H9 (cell line): ENCODE measurements around the gene TPCN2. TPM values are rescaled to one million over a fixed set of nuclear protein-coding genes. Genes with fewer than 3 reads are reported as not detected.
A peak's percentile ranks its signal among the peaks of the same experiment; 100 is the strongest.

Source experiments
- DNase-seq: peaks from one replicate; pipeline ENCODE4 v3.0.0-alpha.2; 2017
- H2AFZ ChIP-seq: one replicate; pipeline ENCODE4 v1.6.1; 2013; ENCODE audit warnings: mild to moderate bottlenecking, low read length, control low read depth, moderate library complexity
- H2AK5ac ChIP-seq: 2 replicates; pipeline ENCODE4 v1.6.1; 2013; ENCODE audit warnings: low read length, control low read depth, mixed read lengths; ENCODE audit not compliant: insufficient read length
- H2BK120ac ChIP-seq: one replicate; pipeline ENCODE4 v1.6.1; 2013; ENCODE audit warnings: low read depth, mild to moderate bottlenecking, low read length, control low read depth, inconsistent platforms; ENCODE audit not compliant: poor library complexity, severe bottlenecking
- H2BK12ac ChIP-seq: 2 replicates; pipeline ENCODE4 v1.6.1; 2013; ENCODE audit warnings: low read length, control low read depth, mixed read lengths, low read depth; ENCODE audit not compliant: insufficient read length
- H2BK15ac ChIP-seq: 2 replicates; pipeline ENCODE4 v1.6.1; 2013; ENCODE audit warnings: low read depth, low read length, control low read depth
- H2BK20ac ChIP-seq: one replicate; pipeline ENCODE4 v1.6.1; 2013; ENCODE audit warnings: low read depth, mild to moderate bottlenecking, low read length, control low read depth, inconsistent platforms; ENCODE audit not compliant: poor library complexity, severe bottlenecking
- H2BK5ac ChIP-seq: 2 replicates; pipeline ENCODE4 v1.6.1; 2013; ENCODE audit warnings: low read length, control low read depth, mixed read lengths; ENCODE audit not compliant: insufficient read length
- H3K14ac ChIP-seq: 2 replicates; pipeline ENCODE4 v1.6.1; 2013; ENCODE audit warnings: low read length, control low read depth; ENCODE audit not compliant: insufficient read depth
- H3K18ac ChIP-seq: 2 replicates; pipeline ENCODE4 v1.6.1; 2013; ENCODE audit warnings: low read depth, mild to moderate bottlenecking, mixed read lengths, low read length, control low read depth; ENCODE audit not compliant: insufficient read length
- H3K23ac ChIP-seq: 2 replicates; pipeline ENCODE4 v1.6.1; 2013; ENCODE audit warnings: low read length, control low read depth, mixed read lengths, low read depth; ENCODE audit not compliant: insufficient read length
- H3K23me2 ChIP-seq: 2 replicates; pipeline ENCODE4 v1.6.1; 2013; ENCODE audit warnings: low read depth, mild to moderate bottlenecking, mixed read lengths, low read length, control low read depth; ENCODE audit not compliant: insufficient read length, poor library complexity, severe bottlenecking
- H3K27ac ChIP-seq: 2 replicates; pipeline ENCODE4 v1.5.1; 2013; ENCODE audit warnings: low read length, control low read depth, mixed read lengths, low read depth; ENCODE audit not compliant: insufficient read length
- H3K27me3 ChIP-seq: 2 replicates; pipeline ENCODE4 v1.6.1; 2013; ENCODE audit warnings: low read length, control low read depth, inconsistent platforms; ENCODE audit not compliant: insufficient read depth
- H3K4ac ChIP-seq: 2 replicates; pipeline ENCODE4 v1.6.1; 2013; ENCODE audit warnings: low read depth, mild to moderate bottlenecking, control low read depth, inconsistent platforms, low read length, moderate library complexity
- H3K4me1 ChIP-seq: 2 replicates; pipeline ENCODE4 v1.6.1; 2013; ENCODE audit warnings: low read length, control low read depth, inconsistent platforms; ENCODE audit not compliant: insufficient read depth
- H3K4me2 ChIP-seq: 2 replicates; pipeline ENCODE4 v1.6.1; 2013; ENCODE audit warnings: low read length, control low read depth, mixed read lengths; ENCODE audit not compliant: insufficient read length, insufficient read depth
- H3K56ac ChIP-seq: 2 replicates; pipeline ENCODE4 v1.6.1; 2013; ENCODE audit warnings: low read depth, mild to moderate bottlenecking, mixed read lengths, low read length, control low read depth; ENCODE audit not compliant: insufficient read length
- H3K79me1 ChIP-seq: 2 replicates; pipeline ENCODE4 v1.6.1; 2013; ENCODE audit warnings: low read depth, mild to moderate bottlenecking, moderate library complexity, low read length, control low read depth, inconsistent platforms; ENCODE audit not compliant: insufficient read depth, poor library complexity, severe bottlenecking
- H3K79me2 ChIP-seq: 2 replicates; pipeline ENCODE4 v1.6.1; 2013; ENCODE audit warnings: low read length, control low read depth, inconsistent platforms; ENCODE audit not compliant: insufficient read depth
- H3K9ac ChIP-seq: 2 replicates; pipeline ENCODE4 v1.6.1; 2013; ENCODE audit warnings: low read length, control low read depth, mixed read lengths; ENCODE audit not compliant: insufficient read length; ENCODE audit errors: extremely low read depth
- H3K9me3 ChIP-seq: one replicate; pipeline ENCODE4 v1.6.1; 2013; ENCODE audit warnings: low read depth, low read length, inconsistent platforms; ENCODE audit not compliant: control insufficient read depth
- H3T11ph ChIP-seq: one replicate; pipeline ENCODE4 v1.6.1; 2013; ENCODE audit warnings: mild to moderate bottlenecking, low read length, control low read depth, inconsistent platforms
- H4K20me1 ChIP-seq: one replicate; pipeline ENCODE4 v1.6.1; 2013; ENCODE audit not compliant: control insufficient read depth, insufficient read length, insufficient read depth
- H4K5ac ChIP-seq: 2 replicates; pipeline ENCODE4 v1.6.1; 2013; ENCODE audit warnings: low read depth, mild to moderate bottlenecking, mixed read lengths, low read length, control low read depth; ENCODE audit not compliant: insufficient read length
- H4K8ac ChIP-seq: replicated peaks from 2 replicates; pipeline ENCODE4 v1.6.1; 2013; ENCODE audit warnings: low read length, control low read depth, mixed read lengths, low read depth; ENCODE audit not compliant: insufficient read length
- H4K91ac ChIP-seq: 2 replicates; pipeline ENCODE4 v1.6.1; 2013; ENCODE audit warnings: low read depth, mild to moderate bottlenecking, moderate library complexity, mixed read lengths, low read length, control low read depth; ENCODE audit not compliant: insufficient read length
- H3K27ac Mint-ChIP-seq, 3 experiments: 2 replicates in 2 of 3; 3 replicates in 1 of 3; pipeline ENCODE4 v1.8.0; 2020 to 2021; ENCODE audit warnings: mixed read lengths in 3 of 3, mild to moderate bottlenecking in 1 of 3, moderate library complexity in 1 of 3
- H3K27me3 Mint-ChIP-seq: 2 replicates; pipeline ENCODE4 v1.8.0; 2021; ENCODE audit warnings: low read depth, mild to moderate bottlenecking, moderate library complexity, mixed read lengths
- H3K36me3 Mint-ChIP-seq, 3 experiments: 2 replicates in 2 of 3; 3 replicates in 1 of 3; pipeline ENCODE4 v1.8.0; 2020 to 2021; ENCODE audit warnings: low read depth in 3 of 3, mixed read lengths in 3 of 3; ENCODE audit not compliant: insufficient read depth in 1 of 3
- H3K4me1 Mint-ChIP-seq, 2 experiments: 2 replicates each; pipeline ENCODE4 v1.8.0; 2020; ENCODE audit warnings: mixed read lengths in 2 of 2
- H3K4me3 Mint-ChIP-seq, 2 experiments: 2 replicates in 1 of 2; 3 replicates in 1 of 2; pipeline ENCODE4 v1.8.0; 2020 to 2021; ENCODE audit warnings: mild to moderate bottlenecking in 2 of 2, mixed read lengths in 2 of 2, moderate library complexity in 1 of 2
- H3K9me3 Mint-ChIP-seq, 2 experiments: 2 replicates in 1 of 2; 3 replicates in 1 of 2; pipeline ENCODE4 v1.8.0; 2020; ENCODE audit warnings: mild to moderate bottlenecking in 2 of 2, mixed read lengths in 2 of 2, moderate library complexity in 1 of 2
- CTCF ChIP-seq: fragments of 200-600 bp; sonication (generic); conservative IDR thresholded peaks from 3 replicates; pipeline ENCODE4 v1.8.0; 2021; ENCODE audit warnings: antibody characterized with exemption, mild to moderate bottlenecking
- WGBS: extraction: QIAGEN DNeasy Blood & Tissue Kit; methylation state at CpG from one replicate; pipeline ENCODE4 v1.1.7; 2013; ENCODE audit warnings: missing lambda C conversion rate, low lambda C conversion rate, mixed read lengths; ENCODE audit not compliant: insufficient read length; ENCODE audit errors: extremely low coverage; 5-methylcytosine and 5-hydroxymethylcytosine counted together
- total RNA-seq: library from RNA; stranded (reverse); gene quantifications from 2 replicates; pipeline ENCODE4 v1.2.1, GENCODE V29; 2021

Gene TPCN2
- total RNA-seq, 1 experiment from 2014 or later, result 16.8 TPM

GRCh38 chr11:69022260-69022659, 26.5 kb upstream of the TPCN2 start:
- Mint-ChIP-seq H3K4me3 (no peak overlapping the region), H3K9me3 (no peaks in the 10 kb centered on the region), H3K27ac (peak overlapping the region in 1 of 3 experiments; percentile 23; a peak in 2 of 7 replicates), H3K4me1 (no peaks in the 10 kb centered on the region; a peak in 1 of 4 replicates), H3K36me3 (no peaks in the 10 kb centered on the region), H3K27me3 (peaks cover 4% of the 10 kb centered on the region)
- Histone ChIP-seq H3K9me3 (no peaks in the 10 kb centered on the region), H3K27me3 (no peaks in the 10 kb centered on the region), H2BK5ac (no peak overlapping the region), H3K27ac (no peak overlapping the region), H2BK15ac (no peak overlapping the region), H3K23me2 (no peaks in the 10 kb centered on the region), H4K5ac (no peak overlapping the region), H2AK5ac (no peak overlapping the region), H4K8ac (no peak overlapping the region), H3K14ac (no peak overlapping the region), H2BK12ac (no peak overlapping the region), H3K79me1 (no peaks in the 10 kb centered on the region), H3K79me2 (no peaks in the 10 kb centered on the region), H3T11ph (no peak overlapping the region), H2BK120ac (no peak overlapping the region), H3K9ac (no peak overlapping the region), H2AFZ (no peak overlapping the region), H3K4me1 (no peaks in the 10 kb centered on the region), H3K56ac (no peak overlapping the region), H3K23ac (no peak overlapping the region), H3K4ac (no peak overlapping the region), H3K4me2 (no peak overlapping the region), H3K18ac (no peak overlapping the region), H4K20me1 (no peaks in the 10 kb centered on the region), H4K91ac (no peak overlapping the region), H2BK20ac (no peak overlapping the region)
- no peak for TF ChIP-seq CTCF
- DNase-seq, result no peak
- no CpG with 5 or more reads among the region's 10 CpGs for WGBS
